HEK293 (cell line): ENCODE results near the gene TFPT.
A peak's percentile ranks its signal among the peaks of the same experiment; 100 is the strongest.

Experiments used
- CTCF ChIA-PET: fragments of 350-600 bp; formaldehyde crosslinking; extraction: SDS; loops from one replicate; lab custom pipeline; 2021; ENCODE audit warnings: antibody characterized with exemption; lab: Yijun Ruan, JAX
- POLR2A ChIA-PET: fragments of 300-600 bp; formaldehyde crosslinking; extraction: SDS; loops from one replicate; lab custom pipeline; 2020; ENCODE audit warnings: antibody characterized with exemption, inconsistent platforms; lab: Yijun Ruan, JAX
- H3K27ac ChIP-seq: fragments of 200-500 bp; sonication (Bioruptor generic); 2 replicates; pipeline ENCODE4 v1.5.1; 2014; ENCODE audit warnings: low read depth, low read length, control low read depth, inconsistent platforms; ENCODE audit errors: extremely low read depth
- H3K36me3 ChIP-seq, 2 experiments: fragments of 200-500 bp in 1 of 2; sonication (Bioruptor generic) in 1 of 2; 1 replicate in 1 of 2; 2 replicates in 1 of 2; pipeline ENCODE4 v1.5.1; 2014 to 2017; ENCODE audit warnings: inconsistent platforms in 2 of 2, low read length in 2 of 2; ENCODE audit not compliant: control insufficient read depth in 2 of 2, insufficient read depth in 1 of 2
- H3K4me1 ChIP-seq: fragments of 200-500 bp; sonication (Bioruptor generic); 2 replicates; pipeline ENCODE4 v1.5.1; 2014; ENCODE audit warnings: mild to moderate bottlenecking, low read length, inconsistent platforms; ENCODE audit not compliant: control insufficient read depth, insufficient read depth
- H3K4me3 ChIP-seq: 2 replicates; pipeline ENCODE4 v1.5.1; 2011; ENCODE audit warnings: low read depth, mild to moderate bottlenecking, control low read depth, low read length, moderate library complexity
- H3K9me3 ChIP-seq: fragments of 200-500 bp; sonication (Bioruptor generic); 2 replicates; pipeline ENCODE4 v1.5.1; 2014; ENCODE audit warnings: low read depth, low read length, inconsistent platforms; ENCODE audit not compliant: control insufficient read depth, insufficient read depth
- GLI4 ChIP-seq: fragments of 450-650 bp; formaldehyde crosslinking; IDR thresholded peaks from 2 replicates; pipeline ENCODE4 v1.5.1; 2016; ENCODE audit warnings: missing biosample characterization, missing genetic modification characterization
- ZBTB1 ChIP-seq: fragments of 450-650 bp; formaldehyde crosslinking; IDR thresholded peaks from 2 replicates; pipeline ENCODE4 v1.5.1; 2016; ENCODE audit warnings: missing biosample characterization, missing genetic modification characterization
- ZBTB48 ChIP-seq: fragments of 450-650 bp; formaldehyde crosslinking; IDR thresholded peaks from 2 replicates; pipeline ENCODE4 v1.5.1; 2016; ENCODE audit warnings: missing biosample characterization, missing genetic modification characterization
- ZFP37 ChIP-seq: fragments of 450-650 bp; formaldehyde crosslinking; IDR thresholded peaks from 2 replicates; pipeline ENCODE4 v1.5.1; 2016; ENCODE audit warnings: missing biosample characterization, missing genetic modification characterization
- ZNF112 ChIP-seq: fragments of 450-650 bp; formaldehyde crosslinking; IDR thresholded peaks from 2 replicates; pipeline ENCODE4 v1.5.0; 2017; ENCODE audit warnings: missing biosample characterization, missing genetic modification characterization
- ZNF157 ChIP-seq: fragments of 450-650 bp; formaldehyde crosslinking; IDR thresholded peaks from 2 replicates; pipeline ENCODE4 v1.5.1; 2016; ENCODE audit warnings: missing biosample characterization, missing genetic modification characterization
- ZNF175 ChIP-seq: fragments of 450-650 bp; formaldehyde crosslinking; IDR thresholded peaks from 2 replicates; pipeline ENCODE4 v1.5.1; 2016; ENCODE audit warnings: missing biosample characterization, missing genetic modification characterization
- ZNF202 ChIP-seq: fragments of 450-650 bp; formaldehyde crosslinking; IDR thresholded peaks from 2 replicates; pipeline ENCODE4 v1.5.1; 2016; ENCODE audit warnings: missing biosample characterization, missing genetic modification characterization, borderline replicate concordance
- ZNF394 ChIP-seq: fragments of 450-650 bp; formaldehyde crosslinking; IDR thresholded peaks from 2 replicates; pipeline ENCODE4 v1.5.1; 2016; ENCODE audit warnings: missing biosample characterization, missing genetic modification characterization, mild to moderate bottlenecking, moderate library complexity, borderline replicate concordance
- ZNF610 ChIP-seq: fragments of 450-650 bp; formaldehyde crosslinking; IDR thresholded peaks from 2 replicates; pipeline ENCODE4 v1.5.1; 2016; ENCODE audit warnings: missing biosample characterization, missing genetic modification characterization, borderline replicate concordance
- ZNF629 ChIP-seq: fragments of 450-650 bp; formaldehyde crosslinking; IDR thresholded peaks from 2 replicates; pipeline ENCODE4 v1.5.1; 2017; ENCODE audit warnings: missing biosample characterization, missing genetic modification characterization
- ZNF670 ChIP-seq: fragments of 450-650 bp; formaldehyde crosslinking; IDR thresholded peaks from 2 replicates; pipeline ENCODE4 v1.5.1; 2016; ENCODE audit warnings: missing biosample characterization, missing genetic modification characterization, low read depth
- ZNF768 ChIP-seq: fragments of 450-650 bp; formaldehyde crosslinking; IDR thresholded peaks from 2 replicates; pipeline ENCODE4 v1.5.1; 2018; ENCODE audit warnings: missing biosample characterization, mild to moderate bottlenecking, missing genetic modification characterization
- ZNF777 ChIP-seq: fragments of 450-650 bp; formaldehyde crosslinking; IDR thresholded peaks from 2 replicates; pipeline ENCODE4 v1.5.1; 2017; ENCODE audit warnings: missing biosample characterization, missing genetic modification characterization, borderline replicate concordance
- TF ChIP-seq, protein P1 (sequence below): fragments of 450-650 bp; formaldehyde crosslinking; IDR thresholded peaks from 2 replicates; pipeline ENCODE4 v1.5.1; 2016; ENCODE audit warnings: missing biosample characterization, missing genetic modification characterization
- TF ChIP-seq, protein P2 (sequence below): fragments of 450-650 bp; formaldehyde crosslinking; IDR thresholded peaks from 2 replicates; pipeline ENCODE4 v1.5.0; 2017; ENCODE audit warnings: missing biosample characterization, missing genetic modification characterization, borderline replicate concordance
- TF ChIP-seq, protein P3 (sequence below): fragments of 450-650 bp; formaldehyde crosslinking; IDR thresholded peaks from 2 replicates; pipeline ENCODE4 v1.5.1; 2016; ENCODE audit warnings: missing biosample characterization, missing genetic modification characterization
- TF ChIP-seq, protein P4 (sequence below): fragments of 450-650 bp; formaldehyde crosslinking; IDR thresholded peaks from 2 replicates; pipeline ENCODE4 v1.5.1; 2016; ENCODE audit warnings: missing biosample characterization, missing genetic modification characterization
- TF ChIP-seq, protein P5 (sequence below): fragments of 450-650 bp; formaldehyde crosslinking; IDR thresholded peaks from 2 replicates; pipeline ENCODE4 v1.5.1; 2016; ENCODE audit warnings: missing biosample characterization, missing genetic modification characterization
- TF ChIP-seq, protein P6 (sequence below): fragments of 450-650 bp; formaldehyde crosslinking; IDR thresholded peaks from 2 replicates; pipeline ENCODE4 v1.5.1; 2016; ENCODE audit warnings: missing biosample characterization, missing genetic modification characterization, borderline replicate concordance

The TFPT gene

DNA sequence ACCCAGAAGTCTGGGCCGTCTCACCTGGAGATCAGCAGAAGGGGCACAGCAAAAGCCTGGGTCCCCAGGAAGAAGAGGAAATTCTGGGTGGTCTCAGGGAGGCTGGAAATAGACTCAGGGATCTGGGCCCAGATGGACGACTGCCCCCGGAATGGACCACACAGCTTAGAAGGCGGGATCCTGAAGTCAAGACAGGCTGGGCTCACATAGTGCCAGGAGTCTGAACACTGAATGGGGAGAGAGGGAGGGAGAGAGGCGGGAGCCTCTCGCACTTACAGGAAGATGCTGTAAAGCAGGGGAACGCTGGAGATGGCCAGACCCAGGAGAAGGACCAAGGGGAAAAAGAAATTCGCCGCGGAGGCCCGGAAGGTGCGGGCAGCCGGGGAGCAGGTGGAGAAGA lies 45.4 kb upstream of the TFPT start (continued):
- TF ChIP-seq ZNF157 (no peak), ZNF777 (tag by site-specific recombination) (no peak)

DNA sequence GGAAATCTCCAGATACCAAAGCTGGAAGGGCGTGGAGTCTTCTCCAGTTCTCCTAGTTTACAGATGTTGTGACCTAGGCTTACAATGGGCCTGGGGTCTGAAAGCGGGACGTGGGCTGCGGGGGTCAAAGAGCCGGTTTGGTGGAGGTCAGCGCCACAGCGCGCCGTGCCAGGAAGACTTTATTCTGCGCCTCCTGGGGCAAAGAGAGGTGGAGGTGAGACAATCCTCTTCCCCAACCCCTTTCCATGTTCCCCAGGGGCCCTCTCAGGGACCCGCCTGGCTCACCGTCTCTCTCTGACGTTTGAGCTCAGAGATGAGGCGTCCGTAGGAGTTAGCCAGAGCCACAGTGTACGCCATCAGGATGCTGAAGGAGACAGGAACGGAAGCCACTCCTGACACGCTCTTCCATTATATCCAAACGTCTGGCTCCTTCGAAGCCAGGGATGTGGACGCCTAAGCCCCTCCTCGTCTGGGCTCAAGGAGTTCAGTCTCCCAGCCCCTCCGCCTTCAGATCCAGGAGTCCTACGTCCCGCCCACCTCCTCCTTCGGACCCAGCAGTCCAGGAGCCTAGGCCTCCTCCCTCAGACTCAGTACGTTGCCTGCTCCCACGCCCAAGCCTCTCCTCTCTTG lies 44.8 kb upstream of the TFPT start:
- Histone ChIP-seq H3K4me1 (peaks cover 4% of the 10 kb centered on the region; the same call in 1 of the 2 replicates), H3K9me3 (no peaks in the 10 kb centered on the region), H3K4me3 (peak overlapping the region; percentile 73), H3K27ac (peak overlapping the region; percentile 78), H3K36me3 (peaks cover 8 to 26% of the 10 kb centered on the region in 2 experiments; a peak in 2 of 3 replicates)
- POLR2A ChIA-PET = interaction anchor here (0.5 to 3.2 kb wide), 12 partner anchors 8 to 50 kb away, joined by 3 to 60 read pairs (median 8); partner anchors contain the start of genes CNOT3, MBOAT7, PRPF31 and RPS9
- CTCF ChIA-PET = interaction anchor here (1.0 to 1.8 kb wide), 5 partner anchors 8 to 230 kb away, joined by 4 to 15 read pairs (median 5); no protein-coding TSS in a partner anchor
- TF ChIP-seq, protein P1, sequence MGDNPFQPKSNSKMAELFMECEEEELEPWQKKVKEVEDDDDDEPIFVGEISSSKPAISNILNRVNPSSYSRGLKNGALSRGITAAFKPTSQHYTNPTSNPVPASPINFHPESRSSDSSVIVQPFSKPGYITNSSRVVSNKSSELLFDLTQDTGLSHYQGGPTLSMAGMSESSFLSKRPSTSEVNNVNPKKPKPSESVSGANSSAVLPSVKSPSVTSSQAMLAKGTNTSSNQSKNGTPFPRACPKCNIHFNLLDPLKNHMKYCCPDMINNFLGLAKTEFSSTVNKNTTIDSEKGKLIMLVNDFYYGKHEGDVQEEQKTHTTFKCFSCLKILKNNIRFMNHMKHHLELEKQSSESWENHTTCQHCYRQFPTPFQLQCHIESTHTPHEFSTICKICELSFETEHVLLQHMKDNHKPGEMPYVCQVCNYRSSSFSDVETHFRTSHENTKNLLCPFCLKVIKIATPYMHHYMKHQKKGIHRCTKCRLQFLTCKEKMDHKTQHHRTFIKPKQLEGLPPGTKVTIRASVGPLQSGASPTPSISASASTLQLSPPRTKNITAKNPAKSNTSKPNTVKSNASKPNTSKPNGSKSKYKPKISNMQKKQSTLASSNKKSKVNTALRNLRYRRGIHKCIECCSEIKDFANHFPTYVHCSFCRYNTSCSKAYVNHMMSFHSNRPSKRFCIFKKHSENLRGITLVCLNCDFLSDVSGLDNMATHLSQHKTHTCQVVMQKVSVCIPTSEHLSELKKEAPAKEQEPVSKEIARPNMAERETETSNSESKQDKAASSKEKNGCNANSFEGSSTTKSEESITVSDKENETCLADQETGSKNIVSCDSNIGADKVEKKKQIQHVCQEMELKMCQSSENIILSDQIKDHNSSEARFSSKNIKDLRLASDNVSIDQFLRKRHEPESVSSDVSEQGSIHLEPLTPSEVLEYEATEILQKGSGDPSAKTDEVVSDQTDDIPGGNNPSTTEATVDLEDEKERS (tag by site-specific recombination) = no peak
- TF ChIP-seq ZBTB48 (tag by site-specific recombination) (peak; percentile 78), ZNF394 (tag by site-specific recombination) (no peak), ZNF768 (no peak), GLI4 (tag by site-specific recombination) (no peak), ZNF175 (tag by site-specific recombination) (no peak), ZNF670 (no peak), ZBTB1 (tag by site-specific recombination) (no peak), ZNF629 (tag by site-specific recombination) (no peak), ZNF112 (tag by site-specific recombination) (no peak), ZFP37 (tag by site-specific recombination) (peak; percentile 58; the same call in 1 of the 2 replicates), ZNF610 (no peak), ZNF202 (tag by site-specific recombination) (no peak)
- TF ChIP-seq, protein P2, sequence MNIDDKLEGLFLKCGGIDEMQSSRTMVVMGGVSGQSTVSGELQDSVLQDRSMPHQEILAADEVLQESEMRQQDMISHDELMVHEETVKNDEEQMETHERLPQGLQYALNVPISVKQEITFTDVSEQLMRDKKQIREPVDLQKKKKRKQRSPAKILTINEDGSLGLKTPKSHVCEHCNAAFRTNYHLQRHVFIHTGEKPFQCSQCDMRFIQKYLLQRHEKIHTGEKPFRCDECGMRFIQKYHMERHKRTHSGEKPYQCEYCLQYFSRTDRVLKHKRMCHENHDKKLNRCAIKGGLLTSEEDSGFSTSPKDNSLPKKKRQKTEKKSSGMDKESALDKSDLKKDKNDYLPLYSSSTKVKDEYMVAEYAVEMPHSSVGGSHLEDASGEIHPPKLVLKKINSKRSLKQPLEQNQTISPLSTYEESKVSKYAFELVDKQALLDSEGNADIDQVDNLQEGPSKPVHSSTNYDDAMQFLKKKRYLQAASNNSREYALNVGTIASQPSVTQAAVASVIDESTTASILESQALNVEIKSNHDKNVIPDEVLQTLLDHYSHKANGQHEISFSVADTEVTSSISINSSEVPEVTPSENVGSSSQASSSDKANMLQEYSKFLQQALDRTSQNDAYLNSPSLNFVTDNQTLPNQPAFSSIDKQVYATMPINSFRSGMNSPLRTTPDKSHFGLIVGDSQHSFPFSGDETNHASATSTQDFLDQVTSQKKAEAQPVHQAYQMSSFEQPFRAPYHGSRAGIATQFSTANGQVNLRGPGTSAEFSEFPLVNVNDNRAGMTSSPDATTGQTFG (tag by site-specific recombination) = no peak
- TF ChIP-seq, protein P3, sequence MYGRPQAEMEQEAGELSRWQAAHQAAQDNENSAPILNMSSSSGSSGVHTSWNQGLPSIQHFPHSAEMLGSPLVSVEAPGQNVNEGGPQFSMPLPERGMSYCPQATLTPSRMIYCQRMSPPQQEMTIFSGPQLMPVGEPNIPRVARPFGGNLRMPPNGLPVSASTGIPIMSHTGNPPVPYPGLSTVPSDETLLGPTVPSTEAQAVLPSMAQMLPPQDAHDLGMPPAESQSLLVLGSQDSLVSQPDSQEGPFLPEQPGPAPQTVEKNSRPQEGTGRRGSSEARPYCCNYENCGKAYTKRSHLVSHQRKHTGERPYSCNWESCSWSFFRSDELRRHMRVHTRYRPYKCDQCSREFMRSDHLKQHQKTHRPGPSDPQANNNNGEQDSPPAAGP (tag by site-specific recombination) = no peak
- TF ChIP-seq, protein P4, sequence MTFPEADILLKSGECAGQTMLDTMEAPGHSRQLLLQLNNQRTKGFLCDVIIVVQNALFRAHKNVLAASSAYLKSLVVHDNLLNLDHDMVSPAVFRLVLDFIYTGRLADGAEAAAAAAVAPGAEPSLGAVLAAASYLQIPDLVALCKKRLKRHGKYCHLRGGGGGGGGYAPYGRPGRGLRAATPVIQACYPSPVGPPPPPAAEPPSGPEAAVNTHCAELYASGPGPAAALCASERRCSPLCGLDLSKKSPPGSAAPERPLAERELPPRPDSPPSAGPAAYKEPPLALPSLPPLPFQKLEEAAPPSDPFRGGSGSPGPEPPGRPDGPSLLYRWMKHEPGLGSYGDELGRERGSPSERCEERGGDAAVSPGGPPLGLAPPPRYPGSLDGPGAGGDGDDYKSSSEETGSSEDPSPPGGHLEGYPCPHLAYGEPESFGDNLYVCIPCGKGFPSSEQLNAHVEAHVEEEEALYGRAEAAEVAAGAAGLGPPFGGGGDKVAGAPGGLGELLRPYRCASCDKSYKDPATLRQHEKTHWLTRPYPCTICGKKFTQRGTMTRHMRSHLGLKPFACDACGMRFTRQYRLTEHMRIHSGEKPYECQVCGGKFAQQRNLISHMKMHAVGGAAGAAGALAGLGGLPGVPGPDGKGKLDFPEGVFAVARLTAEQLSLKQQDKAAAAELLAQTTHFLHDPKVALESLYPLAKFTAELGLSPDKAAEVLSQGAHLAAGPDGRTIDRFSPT (tag by site-specific recombination) = no peak
- TF ChIP-seq, protein P5, sequence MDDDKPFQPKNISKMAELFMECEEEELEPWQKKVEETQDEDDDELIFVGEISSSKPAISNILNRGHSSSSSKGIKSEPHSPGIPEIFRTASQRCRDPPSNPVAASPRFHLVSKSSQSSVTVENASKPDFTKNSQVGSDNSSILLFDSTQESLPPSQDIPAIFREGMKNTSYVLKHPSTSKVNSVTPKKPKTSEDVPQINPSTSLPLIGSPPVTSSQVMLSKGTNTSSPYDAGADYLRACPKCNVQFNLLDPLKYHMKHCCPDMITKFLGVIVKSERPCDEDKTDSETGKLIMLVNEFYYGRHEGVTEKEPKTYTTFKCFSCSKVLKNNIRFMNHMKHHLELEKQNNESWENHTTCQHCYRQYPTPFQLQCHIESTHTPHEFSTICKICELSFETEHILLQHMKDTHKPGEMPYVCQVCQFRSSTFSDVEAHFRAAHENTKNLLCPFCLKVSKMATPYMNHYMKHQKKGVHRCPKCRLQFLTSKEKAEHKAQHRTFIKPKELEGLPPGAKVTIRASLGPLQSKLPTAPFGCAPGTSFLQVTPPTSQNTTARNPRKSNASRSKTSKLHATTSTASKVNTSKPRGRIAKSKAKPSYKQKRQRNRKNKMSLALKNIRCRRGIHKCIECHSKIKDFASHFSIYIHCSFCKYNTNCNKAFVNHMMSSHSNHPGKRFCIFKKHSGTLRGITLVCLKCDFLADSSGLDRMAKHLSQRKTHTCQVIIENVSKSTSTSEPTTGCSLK (tag by site-specific recombination) = no peak
- TF ChIP-seq, protein P6, sequence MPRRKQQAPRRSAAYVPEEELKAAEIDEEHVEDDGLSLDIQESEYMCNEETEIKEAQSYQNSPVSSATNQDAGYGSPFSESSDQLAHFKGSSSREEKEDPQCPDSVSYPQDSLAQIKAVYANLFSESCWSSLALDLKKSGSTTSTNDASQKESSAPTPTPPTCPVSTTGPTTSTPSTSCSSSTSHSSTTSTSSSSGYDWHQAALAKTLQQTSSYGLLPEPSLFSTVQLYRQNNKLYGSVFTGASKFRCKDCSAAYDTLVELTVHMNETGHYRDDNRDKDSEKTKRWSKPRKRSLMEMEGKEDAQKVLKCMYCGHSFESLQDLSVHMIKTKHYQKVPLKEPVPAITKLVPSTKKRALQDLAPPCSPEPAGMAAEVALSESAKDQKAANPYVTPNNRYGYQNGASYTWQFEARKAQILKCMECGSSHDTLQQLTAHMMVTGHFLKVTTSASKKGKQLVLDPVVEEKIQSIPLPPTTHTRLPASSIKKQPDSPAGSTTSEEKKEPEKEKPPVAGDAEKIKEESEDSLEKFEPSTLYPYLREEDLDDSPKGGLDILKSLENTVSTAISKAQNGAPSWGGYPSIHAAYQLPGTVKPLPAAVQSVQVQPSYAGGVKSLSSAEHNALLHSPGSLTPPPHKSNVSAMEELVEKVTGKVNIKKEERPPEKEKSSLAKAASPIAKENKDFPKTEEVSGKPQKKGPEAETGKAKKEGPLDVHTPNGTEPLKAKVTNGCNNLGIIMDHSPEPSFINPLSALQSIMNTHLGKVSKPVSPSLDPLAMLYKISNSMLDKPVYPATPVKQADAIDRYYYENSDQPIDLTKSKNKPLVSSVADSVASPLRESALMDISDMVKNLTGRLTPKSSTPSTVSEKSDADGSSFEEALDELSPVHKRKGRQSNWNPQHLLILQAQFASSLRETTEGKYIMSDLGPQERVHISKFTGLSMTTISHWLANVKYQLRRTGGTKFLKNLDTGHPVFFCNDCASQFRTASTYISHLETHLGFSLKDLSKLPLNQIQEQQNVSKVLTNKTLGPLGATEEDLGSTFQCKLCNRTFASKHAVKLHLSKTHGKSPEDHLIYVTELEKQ = no peak
